OCI-LY3 (cell line): ENCODE results near the gene BRMS1.

Experiments
- H2AFZ ChIP-seq: fragments of 200-600, 300-600 bp; shearing (Covaris generic); 2 replicates; pipeline ENCODE4 v1.6.0; 2014; ENCODE audit warnings: antibody characterized with exemption, low read depth, low read length
- H3K27ac ChIP-seq: fragments of 200-600, 300-600 bp; sonication (generic); 2 replicates; pipeline ENCODE4 v1.5.1; 2014; ENCODE audit warnings: mild to moderate bottlenecking, low read length, moderate library complexity, mixed read lengths
- H3K27me3 ChIP-seq: fragments of 200-600, 300-600 bp; sonication (generic); 2 replicates; pipeline ENCODE4 v1.6.1; 2014; ENCODE audit warnings: low read depth, low read length, mixed read lengths
- H3K36me3 ChIP-seq: fragments of 200-600, 300-600 bp; sonication (generic); replicated peaks from 2 replicates; pipeline ENCODE3; 2014; ENCODE audit warnings: low read depth, low read length, mixed read lengths
- H3K4me1 ChIP-seq: fragments of 300-600, 200-600 bp; sonication (generic); 2 replicates; pipeline ENCODE4 v1.6.1; 2014; ENCODE audit warnings: low read length, mixed read lengths
- H3K4me2 ChIP-seq: fragments of 200-600, 300-600 bp; sonication (generic); 2 replicates; pipeline ENCODE4 v1.6.1; 2014; ENCODE audit warnings: low read length, mixed read lengths
- H3K4me3 ChIP-seq: fragments of 300-600, 200-600 bp; sonication (generic); 2 replicates; pipeline ENCODE4 v1.5.1; 2014; ENCODE audit warnings: antibody characterized with exemption, mild to moderate bottlenecking, low read length, moderate library complexity
- H3K79me2 ChIP-seq: fragments of 300-600, 200-600 bp; shearing (Covaris generic); 2 replicates; pipeline ENCODE4 v1.6.1; 2014; ENCODE audit warnings: mild to moderate bottlenecking, low read length, mixed read lengths
- H3K9ac ChIP-seq: fragments of 300-600, 200-600 bp; shearing (Covaris generic); 2 replicates; pipeline ENCODE4 v1.6.0; 2014; ENCODE audit warnings: mild to moderate bottlenecking, low read length, moderate library complexity
- H3K9me3 ChIP-seq: fragments of 200-600, 300-600 bp; shearing (Covaris generic); 2 replicates; pipeline ENCODE4 v1.6.1; 2014; ENCODE audit warnings: low read length, mixed read lengths; ENCODE audit not compliant: insufficient read depth
- H4K20me1 ChIP-seq: fragments of 200-600, 300-600 bp; sonication (generic); 2 replicates; pipeline ENCODE4 v1.6.1; 2016; ENCODE audit warnings: low read length, mixed read lengths; ENCODE audit not compliant: insufficient read depth
- CTCF ChIP-seq: fragments of 200-600, 300-600 bp; sonication (generic); IDR thresholded peaks from 2 replicates; pipeline ENCODE4 v1.5.1; 2014; ENCODE audit warnings: antibody characterized with exemption, low read length, low read depth
- EZH2phosphoT487 ChIP-seq: fragments of 200-600 bp; shearing (Covaris generic); IDR thresholded peaks from 2 replicates; pipeline ENCODE4 v1.6.1; 2018; ENCODE audit warnings: antibody characterized with exemption, mixed run types, low read depth

BRMS1 gene

GRCh38 chr11:66310324-66310723 lies 34.6 kb downstream of the BRMS1 start:
- Histone ChIP-seq H3K27me3 (peaks cover 3% of the 10 kb centered on the region; the same call in 1 of the 2 replicates), H3K4me2 (no peak overlapping the region), H3K9me3 (no peaks in the 10 kb centered on the region), H3K36me3 (no peaks in the 10 kb centered on the region), H3K4me1 (no peaks in the 10 kb centered on the region), H4K20me1 (no peaks in the 10 kb centered on the region), H3K27ac (no peak overlapping the region), H3K4me3 (no peak overlapping the region), H3K79me2 (no peaks in the 10 kb centered on the region), H2AFZ (no peak overlapping the region), H3K9ac (no peak overlapping the region)
- TF ChIP-seq EZH2phosphoT487 = no peak
- no peak for TF ChIP-seq CTCF

- Histone ChIP-seq H3K9ac (no peak overlapping the region), H3K27ac (no peak overlapping the region), H4K20me1 (no peaks in the 10 kb centered on the region), H3K27me3 (peaks cover 3% of the 10 kb centered on the region; the same call in 1 of the 2 replicates), H3K4me1 (no peaks in the 10 kb centered on the region), H3K4me2 (no peak overlapping the region), H3K9me3 (no peaks in the 10 kb centered on the region), H3K79me2 (no peaks in the 10 kb centered on the region), H3K36me3 (no peaks in the 10 kb centered on the region), H3K4me3 (no peak overlapping the region), H2AFZ (no peak overlapping the region)
- no peak for TF ChIP-seq EZH2phosphoT487
- TF ChIP-seq CTCF = no peak
Observed at GRCh38 chr11:66309475-66309874, 35.4 kb downstream of the BRMS1 start.

GRCh38 chr11:66302656-66303055 lies 42.2 kb downstream of the BRMS1 start:
- TF ChIP-seq EZH2phosphoT487 = no peak
- no peak for TF ChIP-seq CTCF
- no peak overlapping the region for H2AFZ ChIP-seq
- H4K20me1 ChIP-seq = no peaks in the 10 kb centered on the region
- H3K27ac ChIP-seq = no peak overlapping the region
- no peak overlapping the region for H3K4me2 ChIP-seq
- peaks cover 1% of the 10 kb centered on the region; the same call in 1 of the 2 replicates for H3K4me1 ChIP-seq
- no peaks in the 10 kb centered on the region for H3K9me3 ChIP-seq
- H3K9ac ChIP-seq = no peak overlapping the region
- H3K4me3 ChIP-seq = no peak overlapping the region
- H3K27me3 ChIP-seq = peaks cover 3% of the 10 kb centered on the region; the same call in 1 of the 2 replicates
- no peaks in the 10 kb centered on the region for H3K79me2 ChIP-seq
- no peaks in the 10 kb centered on the region for H3K36me3 ChIP-seq

GRCh38 chr11:66299186-66299585 lies 45.7 kb downstream of the BRMS1 start:
- Histone ChIP-seq H3K36me3 (no peaks in the 10 kb centered on the region), H3K4me3 (no peak overlapping the region), H3K9me3 (no peaks in the 10 kb centered on the region), H3K4me1 (peaks cover 5% of the 10 kb centered on the region), H3K27me3 (no peaks in the 10 kb centered on the region), H3K79me2 (no peaks in the 10 kb centered on the region), H2AFZ (no peak overlapping the region), H4K20me1 (no peaks in the 10 kb centered on the region), H3K27ac (no peak overlapping the region), H3K9ac (no peak overlapping the region), H3K4me2 (no peak overlapping the region)
- TF ChIP-seq CTCF = no peak
